Activated B cell treated with CpG ODN at 0.5 μM for 24 hours (primary cell): ENCODE measurements around the gene TCF3. TPM values are rescaled to one million over a fixed set of nuclear protein-coding genes. Genes with fewer than 3 reads are reported as not detected.
"Not testable (repeated sequence)": the region's sequence is repeated elsewhere in the genome, so short reads cannot be mapped to it uniquely, and the experiment has no call there.

Experiments used
- ATAC-seq: fragments of 200-7000 bp; cut with Tn5 transposase; one replicate; pipeline ENCODE4 v1.10.0; 2021; ENCODE audit warnings: low read depth, mild to moderate bottlenecking, moderate library complexity
- CTCF ChIA-PET: fragments of 350-600 bp; sonication (Branson Sonifier 250); formaldehyde crosslinking; loops from one replicate; lab custom pipeline; 2021; ENCODE audit warnings: antibody characterized with exemption; lab: Charles Lee
- POLR2A ChIA-PET: fragments of 350-600 bp; sonication (Branson Sonifier 250); formaldehyde crosslinking; loops from one replicate; lab custom pipeline; 2021; ENCODE audit warnings: antibody characterized with exemption; lab: Charles Lee
- DNase-seq: peaks from one replicate; pipeline ENCODE4 v3.0.0; 2022
- H3K27ac Mint-ChIP-seq: one replicate; pipeline ENCODE4 v1.8.0; 2020; ENCODE audit warnings: mixed read lengths
- H3K27me3 Mint-ChIP-seq: one replicate; pipeline ENCODE4 v1.8.0; 2021; ENCODE audit warnings: mixed read lengths
- H3K36me3 Mint-ChIP-seq: one replicate; pipeline ENCODE4 v1.8.0; 2021; ENCODE audit warnings: low read depth, mixed read lengths
- H3K4me1 Mint-ChIP-seq: one replicate; pipeline ENCODE4 v1.8.0; 2021; ENCODE audit warnings: mixed read lengths
- H3K4me3 Mint-ChIP-seq: one replicate; pipeline ENCODE4 v1.8.0; 2020; ENCODE audit warnings: mild to moderate bottlenecking, mixed read lengths
- H3K9me3 Mint-ChIP-seq: one replicate; pipeline ENCODE4 v1.8.0; 2020; ENCODE audit warnings: mixed read lengths
- CTCF ChIP-seq: fragments of 200-600 bp; IDR thresholded peaks from one replicate; pipeline ENCODE4 v1.8.0; 2022; ENCODE audit warnings: antibody characterized with exemption, mild to moderate bottlenecking
- intact Hi-C: fragments of 100-400 bp; cut with micrococcal nuclease; formaldehyde crosslinking; loops from one replicate; pipeline ENCODE4 v1.15.1; 2024
- total RNA-seq: library from RNA; stranded (reverse); gene quantifications from 2 replicates; pipeline ENCODE4 v1.2.3, GENCODE V29; 2022

Gene TCF3
- total RNA-seq, 1 donor from 2014 or later: 143 TPM

DNA sequence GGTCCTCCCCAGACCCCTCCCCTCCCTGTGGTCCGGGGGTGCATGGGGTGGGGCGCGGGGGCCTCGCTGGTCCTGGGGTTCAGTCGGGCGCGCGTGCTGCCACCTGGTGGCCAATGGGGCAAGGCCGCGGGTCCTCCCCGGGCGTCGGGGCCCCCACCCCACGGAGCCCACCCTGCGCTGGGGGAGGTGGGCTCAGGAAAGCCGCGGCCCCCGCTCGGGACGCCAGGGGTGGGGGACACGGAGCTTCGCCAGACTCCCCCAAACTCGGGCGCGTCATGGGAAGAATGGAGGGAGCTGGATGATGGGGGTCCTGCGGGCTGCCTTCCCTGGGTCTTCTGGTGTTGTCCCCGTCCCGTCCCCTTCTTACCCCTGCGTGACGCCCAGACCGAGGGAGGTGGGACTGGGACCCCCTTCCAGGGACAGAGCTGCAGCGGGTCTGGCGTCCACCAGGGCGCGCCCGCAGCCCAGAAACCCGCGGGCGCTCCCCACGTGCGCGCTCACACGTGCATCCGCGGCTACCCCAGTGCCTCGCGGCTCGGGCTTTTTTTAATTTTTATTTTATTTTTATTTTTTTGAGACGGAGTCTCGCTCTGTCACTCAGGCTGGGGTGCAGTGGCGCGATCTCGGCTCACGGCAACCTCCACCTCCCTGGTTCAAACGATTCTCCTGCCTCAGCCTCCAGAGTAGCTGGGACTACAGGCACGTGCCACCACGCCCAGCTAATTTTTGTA is 19.8 kb upstream of the TCF3 start:
- Mint-ChIP-seq H3K4me1 (peaks cover 33% of the 10 kb centered on the region), H3K27ac (peak overlapping the region; percentile 53), H3K4me3 (peak overlapping the region; percentile 71), H3K36me3 (no peaks in the 10 kb centered on the region), H3K27me3 (peaks cover 24% of the 10 kb centered on the region), H3K9me3 (no peaks in the 10 kb centered on the region)
- no peak for TF ChIP-seq CTCF
- ATAC-seq: peak; percentile 38
- POLR2A ChIA-PET: interaction anchor here (0.7 to 5.8 kb wide), 7 partner anchors 8 to 154 kb away, joined by 3 to 121 read pairs (median 5); partner anchors contain the start of genes TCF3 and UQCR11
- intact Hi-C loops: loop anchor here (1.0 to 5.0 kb wide), 9 partner anchors 47 to 154 kb away; partner anchors contain the start of genes ONECUT3 and UQCR11
- CTCF ChIA-PET: interaction anchor here (0.7 to 2.5 kb wide), 26 partner anchors 11 to 184 kb away, joined by 3 to 29 read pairs (median 6); partner anchors contain the start of genes MBD3 and TCF3
- DNase-seq: peak; percentile 75

- POLR2A ChIA-PET: interaction anchor here (1.0 to 5.8 kb wide), 3 partner anchors 10 to 66 kb away, joined by 12 to 121 read pairs (median 13); partner anchors contain the start of genes TCF3 and UQCR11
- Mint-ChIP-seq H3K27me3 (peaks cover 19% of the 10 kb centered on the region), H3K4me3 (peak overlapping the region; percentile 70), H3K9me3 (no peaks in the 10 kb centered on the region), H3K27ac (peak overlapping the region; percentile 35), H3K4me1 (peaks cover 36% of the 10 kb centered on the region), H3K36me3 (no peaks in the 10 kb centered on the region)
- no peak for TF ChIP-seq CTCF
- intact Hi-C loops: loop anchor here (1.0 to 5.0 kb wide), 9 partner anchors 47 to 155 kb away; partner anchors contain the start of genes ONECUT3 and UQCR11
- CTCF ChIA-PET: interaction anchor here (0.7 to 2.5 kb wide), 23 partner anchors 10 to 184 kb away, joined by 3 to 29 read pairs (median 6); partner anchors contain the start of genes MBD3 and TCF3
- DNase-seq (no peak), ATAC-seq (peak; percentile 17)
These were observed 19.3 kb upstream of the TCF3 start for GRCh38 chr19:1671716-1672037.

- not testable (repeated sequence) for H3K36me3 Mint-ChIP-seq, H3K4me3 Mint-ChIP-seq, ATAC-seq, H3K9me3 Mint-ChIP-seq, H3K27ac Mint-ChIP-seq, DNase-seq
- POLR2A ChIA-PET: interaction anchor here (1.1 to 5.8 kb wide), 4 partner anchors 9 to 80 kb away, joined by 3 to 121 read pairs (median 8); partner anchors contain the start of gene TCF3
- H3K27me3 Mint-ChIP-seq: peaks cover 14% of the 10 kb centered on the region
- CTCF ChIA-PET: interaction anchor here (2.1 to 2.4 kb wide), 4 partner anchors 19 to 122 kb away, joined by 6 to 19 read pairs (median 11); no protein-coding TSS in a partner anchor
- intact Hi-C loops: loop anchor here (5.0 kb wide), 2 partner anchors 82 to 127 kb away; partner anchors contain the start of gene ONECUT3
- peaks cover 44% of the 10 kb centered on the region for H3K4me1 Mint-ChIP-seq
These were observed 18.3 kb upstream of the TCF3 start for GRCh38 chr19:1670747-1671146.

GRCh38 chr19:1668486-1669270 is 16.3 kb upstream of the TCF3 start:
- Mint-ChIP-seq H3K27ac (peak overlapping the region; percentile 89), H3K4me1 (peaks cover 60% of the 10 kb centered on the region), H3K9me3 (no peaks in the 10 kb centered on the region), H3K36me3 (no peaks in the 10 kb centered on the region), H3K4me3 (peak overlapping the region; percentile 69), H3K27me3 (peaks cover 3% of the 10 kb centered on the region)
- TF ChIP-seq CTCF: no peak
- intact Hi-C loops: loop anchor here (1.0 to 10.0 kb wide), 4 partner anchors 7 to 956 kb away; partner anchors contain the start of gene MBD3
- CTCF ChIA-PET: interaction anchor here (0.8 to 2.1 kb wide), 5 partner anchors 8 to 123 kb away, joined by 3 to 10 read pairs (median 4); no protein-coding TSS in a partner anchor
- DNase-seq (peak; percentile 68), ATAC-seq (peak; percentile 68)
- POLR2A ChIA-PET: interaction anchor here (0.5 to 5.8 kb wide), 14 partner anchors 8 to 423 kb away, joined by 3 to 121 read pairs (median 4); partner anchors contain the start of genes CIRBP, MBD3, REEP6 and TCF3

GRCh38 chr19:1668048-1668485 is 15.7 kb upstream of the TCF3 start:
- ATAC-seq: no peak
- Mint-ChIP-seq H3K36me3 (no peaks in the 10 kb centered on the region), H3K27me3 (no peaks in the 10 kb centered on the region), H3K9me3 (no peaks in the 10 kb centered on the region), H3K27ac (peak overlapping the region; percentile 89), H3K4me3 (peak overlapping the region; percentile 69), H3K4me1 (peaks cover 66% of the 10 kb centered on the region)
- intact Hi-C loops: loop anchor here (1.0 to 10.0 kb wide), 3 partner anchors 17 to 957 kb away; partner anchors contain the start of gene MBD3
- CTCF ChIA-PET: interaction anchor here (1.5 kb wide), 1 partner anchor 18 kb away, joined by 4 read pairs; no protein-coding TSS in a partner anchor
- POLR2A ChIA-PET: interaction anchor here (0.6 to 3.4 kb wide), 2 partner anchors 17 to 763 kb away, joined by 3 to 63 read pairs; partner anchors contain the start of gene TCF3
- TF ChIP-seq CTCF: no peak
- no peak for DNase-seq
